GM12892 (cell line): ENCODE data around the gene CAD.

Source experiments
- POLR2A ChIP-seq: IDR thresholded peaks from 2 replicates; pipeline ENCODE4 v1.6.1; 2011; ENCODE audit warnings: low read depth, low read length, control low read depth
- POLR2AphosphoS5 ChIP-seq: IDR thresholded peaks from 2 replicates; pipeline ENCODE4 v1.6.1; 2011; ENCODE audit warnings: low read depth, low read length, control low read depth

GRCh38 chr2:27237341-27237945 is 20.3 kb downstream of the CAD start:
- TF ChIP-seq POLR2A (no peak), POLR2AphosphoS5 (no peak)
